GM12878 (cell line): ENCODE measurements around the gene KCNG3.

ENCODE experiments used
- BCL11A ChIP-seq: IDR thresholded peaks from 2 replicates; pipeline ENCODE4 v1.6.1; 2011; ENCODE audit warnings: low read depth, low read length
- CBX3 ChIP-seq: fragments of 200-600 bp; sonication (generic); IDR thresholded peaks from 2 replicates; pipeline ENCODE4 v1.6.1; 2016; ENCODE audit warnings: low read depth, borderline replicate concordance
- CHD1 ChIP-seq: IDR thresholded peaks from 2 replicates; pipeline ENCODE4 v1.6.1; 2012; ENCODE audit warnings: low read depth, low read length, improper control_type of control experiment
- CTCF ChIP-seq, 3 experiments: IDR thresholded peaks in 2 of 3; conservative IDR thresholded peaks in 1 of 3; 2 replicates each; pipeline ENCODE4 v1.5.1; 2011; ENCODE audit warnings: low read depth in 3 of 3, low read length in 3 of 3, mild to moderate bottlenecking in 3 of 3, control low read depth in 2 of 3, moderate library complexity in 2 of 3, inconsistent platforms in 1 of 3, mixed read lengths in 1 of 3; ENCODE audit not compliant: control insufficient read depth in 2 of 3, insufficient read depth in 1 of 3; ENCODE audit errors: extremely low read depth in 1 of 3
- EZH2 ChIP-seq: IDR thresholded peaks from 2 replicates; pipeline ENCODE4 v1.6.1; 2012; ENCODE audit warnings: low read depth, mild to moderate bottlenecking, control low read depth, inconsistent platforms, low read length, borderline replicate concordance; ENCODE audit not compliant: control insufficient read depth
- NFYB ChIP-seq: IDR thresholded peaks from 2 replicates; pipeline ENCODE4 v1.6.1; 2011; ENCODE audit warnings: low read depth, mild to moderate bottlenecking, low read length, improper control_type of control experiment, moderate library complexity; ENCODE audit not compliant: insufficient read depth
- SMC3 ChIP-seq: IDR thresholded peaks from 2 replicates; pipeline ENCODE4 v1.6.1; 2011; ENCODE audit warnings: low read length, improper control_type of control experiment, borderline replicate concordance
- TCF12 ChIP-seq: IDR thresholded peaks from 2 replicates; pipeline ENCODE4 v1.6.1; 2011; ENCODE audit warnings: low read depth, mild to moderate bottlenecking, low read length
- YBX1 ChIP-seq: fragments of 450-650 bp; IDR thresholded peaks from 2 replicates; pipeline ENCODE4 v1.6.1; 2016; ENCODE audit warnings: antibody characterized with exemption
- TF ChIP-seq, protein P1 (sequence below): fragments of 450-650 bp; IDR thresholded peaks from 2 replicates; pipeline ENCODE4 v1.6.1; 2017; ENCODE audit warnings: mild to moderate bottlenecking, moderate library complexity

DNA sequence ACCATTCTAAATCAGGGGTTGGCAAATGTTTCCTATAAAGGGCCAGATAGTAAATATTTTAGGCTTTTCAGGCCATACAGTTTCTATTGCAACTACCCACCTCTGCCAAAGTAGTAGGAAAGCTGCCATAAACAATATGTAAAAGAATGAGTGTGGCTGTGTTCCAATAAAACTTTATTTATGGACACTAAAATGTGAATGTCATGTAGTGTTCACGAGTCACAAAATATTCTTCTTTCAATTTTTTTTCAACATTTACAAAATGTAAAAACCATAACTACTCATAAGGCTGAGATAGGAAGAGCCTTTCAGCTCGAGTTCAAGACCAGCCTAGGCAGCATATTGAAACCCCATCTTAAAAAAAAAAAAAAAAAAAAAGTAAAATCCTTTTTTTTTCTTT lies 13.4 kb downstream of the KCNG3 start:
- no peak for TF ChIP-seq YBX1
- no peak for TF ChIP-seq EZH2
- TF ChIP-seq CTCF (IDR thresholded peaks at IDR 0.05 in 2 of 3, conservative IDR thresholded peaks at IDR 0.05 in 1 of 3; ENCODE audit: control insufficient read depth in 2 of 3, extremely low read depth in 1 of 3, insufficient read depth in 1 of 3, low read depth in 3 of 3, low read length in 3 of 3): no peak
- TF ChIP-seq CHD1: no peak
- TF ChIP-seq, protein P1, sequence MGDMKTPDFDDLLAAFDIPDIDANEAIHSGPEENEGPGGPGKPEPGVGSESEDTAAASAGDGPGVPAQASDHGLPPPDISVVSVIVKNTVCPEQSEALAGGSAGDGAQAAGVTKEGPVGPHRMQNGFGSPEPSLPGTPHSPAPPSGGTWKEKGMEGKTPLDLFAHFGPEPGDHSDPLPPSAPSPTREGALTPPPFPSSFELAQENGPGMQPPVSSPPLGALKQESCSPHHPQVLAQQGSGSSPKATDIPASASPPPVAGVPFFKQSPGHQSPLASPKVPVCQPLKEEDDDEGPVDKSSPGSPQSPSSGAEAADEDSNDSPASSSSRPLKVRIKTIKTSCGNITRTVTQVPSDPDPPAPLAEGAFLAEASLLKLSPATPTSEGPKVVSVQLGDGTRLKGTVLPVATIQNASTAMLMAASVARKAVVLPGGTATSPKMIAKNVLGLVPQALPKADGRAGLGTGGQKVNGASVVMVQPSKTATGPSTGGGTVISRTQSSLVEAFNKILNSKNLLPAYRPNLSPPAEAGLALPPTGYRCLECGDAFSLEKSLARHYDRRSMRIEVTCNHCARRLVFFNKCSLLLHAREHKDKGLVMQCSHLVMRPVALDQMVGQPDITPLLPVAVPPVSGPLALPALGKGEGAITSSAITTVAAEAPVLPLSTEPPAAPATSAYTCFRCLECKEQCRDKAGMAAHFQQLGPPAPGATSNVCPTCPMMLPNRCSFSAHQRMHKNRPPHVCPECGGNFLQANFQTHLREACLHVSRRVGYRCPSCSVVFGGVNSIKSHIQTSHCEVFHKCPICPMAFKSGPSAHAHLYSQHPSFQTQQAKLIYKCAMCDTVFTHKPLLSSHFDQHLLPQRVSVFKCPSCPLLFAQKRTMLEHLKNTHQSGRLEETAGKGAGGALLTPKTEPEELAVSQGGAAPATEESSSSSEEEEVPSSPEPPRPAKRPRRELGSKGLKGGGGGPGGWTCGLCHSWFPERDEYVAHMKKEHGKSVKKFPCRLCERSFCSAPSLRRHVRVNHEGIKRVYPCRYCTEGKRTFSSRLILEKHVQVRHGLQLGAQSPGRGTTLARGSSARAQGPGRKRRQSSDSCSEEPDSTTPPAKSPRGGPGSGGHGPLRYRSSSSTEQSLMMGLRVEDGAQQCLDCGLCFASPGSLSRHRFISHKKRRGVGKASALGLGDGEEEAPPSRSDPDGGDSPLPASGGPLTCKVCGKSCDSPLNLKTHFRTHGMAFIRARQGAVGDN: no peak
- TF ChIP-seq SMC3: no peak
- TF ChIP-seq TCF12: no peak
- TF ChIP-seq CBX3: no peak
- TF ChIP-seq BCL11A: no peak
- TF ChIP-seq NFYB: no peak
